ENCODE measurements around the gene TMEM170B. TPM values are rescaled to one million over a fixed set of nuclear protein-coding genes. Genes with fewer than 3 reads are reported as not detected.

Gene TMEM170B
- total RNA-seq, 1 donor from 2014 or later, result 3.9 TPM

- H3K4me3 Mint-ChIP-seq (ENCODE audit: unreplicated experiment), result no peak overlapping the region
- TF ChIP-seq CTCF (IDR thresholded peaks at IDR 0.05), result no peak
- H3K4me1 Mint-ChIP-seq (ENCODE audit: low read depth), result peaks cover 12% of the 10 kb centered on the region
- H3K27me3 Mint-ChIP-seq (ENCODE audit: low read depth), result no peaks in the 10 kb centered on the region
- peaks cover 2% of the 10 kb centered on the region for H3K9me3 Mint-ChIP-seq (ENCODE audit: low read depth)
- no peak overlapping the region for H3K27ac Mint-ChIP-seq (ENCODE audit: unreplicated experiment)
- DNase-seq (ENCODE audit: low spot score), result no peak
- no peaks in the 10 kb centered on the region for H3K36me3 Mint-ChIP-seq (ENCODE audit: low read depth)
These were observed 84.6 kb downstream of the TMEM170B start for GRCh38 chr6:11622156-11622555.

GRCh38 chr6:11623272-11623671 is 85.7 kb downstream of the TMEM170B start:
- no peaks in the 10 kb centered on the region for H3K27me3 Mint-ChIP-seq (ENCODE audit: low read depth)
- DNase-seq (ENCODE audit: low spot score), result no peak
- H3K4me1 Mint-ChIP-seq (ENCODE audit: low read depth), result peaks cover 12% of the 10 kb centered on the region
- peaks cover 2% of the 10 kb centered on the region for H3K9me3 Mint-ChIP-seq (ENCODE audit: low read depth)
- no peak for TF ChIP-seq CTCF (IDR thresholded peaks at IDR 0.05)
- H3K4me3 Mint-ChIP-seq (ENCODE audit: unreplicated experiment), result no peak overlapping the region
- H3K36me3 Mint-ChIP-seq (ENCODE audit: low read depth), result no peaks in the 10 kb centered on the region
- no peak overlapping the region for H3K27ac Mint-ChIP-seq (ENCODE audit: unreplicated experiment)

- H3K9me3 Mint-ChIP-seq (ENCODE audit: low read depth), result peaks cover 2% of the 10 kb centered on the region
- H3K4me3 Mint-ChIP-seq (ENCODE audit: unreplicated experiment), result no peak overlapping the region
- no peak overlapping the region for H3K27ac Mint-ChIP-seq (ENCODE audit: unreplicated experiment)
- no peaks in the 10 kb centered on the region for H3K36me3 Mint-ChIP-seq (ENCODE audit: low read depth)
- no peaks in the 10 kb centered on the region for H3K27me3 Mint-ChIP-seq (ENCODE audit: low read depth)
- no peak for DNase-seq (ENCODE audit: low spot score)
- peaks cover 12% of the 10 kb centered on the region for H3K4me1 Mint-ChIP-seq (ENCODE audit: low read depth)
- no peak for TF ChIP-seq CTCF (IDR thresholded peaks at IDR 0.05)
These were observed 87.8 kb downstream of the TMEM170B start for GRCh38 chr6:11625302-11625701.

- Mint-ChIP-seq H3K27me3 (ENCODE audit: low read depth) (no peaks in the 10 kb centered on the region), H3K4me3 (ENCODE audit: unreplicated experiment) (no peak overlapping the region), H3K27ac (ENCODE audit: unreplicated experiment) (no peak overlapping the region), H3K9me3 (ENCODE audit: low read depth) (peaks cover 2% of the 10 kb centered on the region), H3K36me3 (ENCODE audit: low read depth) (no peaks in the 10 kb centered on the region), H3K4me1 (ENCODE audit: low read depth) (peaks cover 12% of the 10 kb centered on the region)
- no peak for TF ChIP-seq CTCF (IDR thresholded peaks at IDR 0.05)
- DNase-seq (ENCODE audit: low spot score), result no peak
These were observed 88.8 kb downstream of the TMEM170B start for GRCh38 chr6:11626356-11626755.

- Mint-ChIP-seq H3K27me3 (ENCODE audit: low read depth) (no peaks in the 10 kb centered on the region), H3K27ac (ENCODE audit: unreplicated experiment) (no peak overlapping the region), H3K4me3 (ENCODE audit: unreplicated experiment) (no peak overlapping the region), H3K4me1 (ENCODE audit: low read depth) (peaks cover 21% of the 10 kb centered on the region), H3K9me3 (ENCODE audit: low read depth) (peaks cover 2% of the 10 kb centered on the region), H3K36me3 (ENCODE audit: low read depth) (no peaks in the 10 kb centered on the region)
- TF ChIP-seq CTCF (IDR thresholded peaks at IDR 0.05), result no peak
- no peak for DNase-seq (ENCODE audit: low spot score)
These were observed 91.0 kb downstream of the TMEM170B start for GRCh38 chr6:11628562-11628961.
